Upper lobe of left lung (tissue), 6 donors: ENCODE measurements around the gene NHSL1. TPM values are rescaled to one million over a fixed set of nuclear protein-coding genes. Genes with fewer than 3 reads are reported as not detected.
A peak's percentile ranks its signal among the peaks of the same experiment; 100 is the strongest.

Experiments
- ATAC-seq, 2 donors: fragments of 200-7000 bp; cut with Tn5 transposase; one replicate each; pipeline ENCODE4 v1.9.1; 2022; ENCODE audit warnings: mild to moderate bottlenecking in 2 of 2, moderate library complexity in 2 of 2; ENCODE audit not compliant: low FRiP score in 2 of 2
- DNase-seq, 2 donors: peaks; one replicate each; pipeline ENCODE4 v3.0.0-alpha.2; 2019 to 2020
- H3K27ac ChIP-seq, 4 donors: fragments of 200-600 bp; sonication (generic); one replicate each; pipeline ENCODE4 v1.5.1; 2016 to 2019
- H3K27me3 ChIP-seq, 4 donors: fragments of 200-600 bp; sonication (generic); one replicate each; pipeline ENCODE4 v1.5.1; 2017 to 2019
- H3K36me3 ChIP-seq, 4 donors: fragments of 200-600 bp; sonication (generic); one replicate each; pipeline ENCODE4 v1.5.1; 2016 to 2019
- H3K4me1 ChIP-seq, 4 donors: fragments of 200-600 bp; sonication (generic); one replicate each; pipeline ENCODE4 v1.5.1; 2018 to 2019
- H3K4me3 ChIP-seq, 4 donors: fragments of 200-600 bp; sonication (generic); one replicate each; pipeline ENCODE4 v1.5.1; 2017 to 2019; ENCODE audit warnings: mild to moderate bottlenecking in 2 of 4, moderate library complexity in 1 of 4
- H3K9me3 ChIP-seq, 4 donors: fragments of 200-600 bp; sonication (generic); one replicate each; pipeline ENCODE4 v1.5.1; 2018 to 2019
- EP300 ChIP-seq, 4 donors: sonication (generic); formaldehyde crosslinking; IDR thresholded peaks; one replicate each; pipeline ENCODE4 v1.5.1; 2017; ENCODE audit warnings: antibody characterized with exemption in 4 of 4, control low read depth in 2 of 4
- POLR2A ChIP-seq, 4 donors: fragments of 450-650 bp; IDR thresholded peaks; one replicate each; pipeline ENCODE4 v1.5.1; 2016 to 2017; ENCODE audit warnings: antibody characterized with exemption in 4 of 4, mild to moderate bottlenecking in 2 of 4
- POLR2AphosphoS5 ChIP-seq, 2 donors: sonication (generic); formaldehyde crosslinking; IDR thresholded peaks; one replicate each; pipeline ENCODE4 v1.5.1; 2017; ENCODE audit warnings: antibody characterized with exemption in 2 of 2
- WGBS, 2 donors: methylation state at CpG; one replicate each; pipeline ENCODE4 v1.1.5; 2017 to 2018; 5-methylcytosine and 5-hydroxymethylcytosine counted together
- total RNA-seq, 6 donors: library from RNA; depleted of rRNA in 4 of 6; stranded (reverse); fragments of >200 nt in 4 of 6; gene quantifications; one replicate each; pipeline versions ENCODE4 v1.1.0 to v1.2.1, GENCODE V29; 2016 to 2021
- TF ChIP-seq, protein P1 (sequence below), 6 experiments: fragments of 450-650 bp in 4 of 6; fragments of 200-600 bp in 2 of 6; sonication (generic) in 2 of 6; IDR thresholded peaks; one replicate each; pipeline ENCODE4 v1.5.1; 2016 to 2019; ENCODE audit warnings: antibody characterized with exemption in 6 of 6
- donor health status: DM: no; HTN: no; CAD: no; lungs with moderate emphysema.
- donor health status: DM: no; HTN: yes; CAD: no; lungs with severe emphysema.

Gene NHSL1
- total RNA-seq, 6 donors from 2014 or later = 37.3 to 80.2 (median 56.6) TPM

DNA sequence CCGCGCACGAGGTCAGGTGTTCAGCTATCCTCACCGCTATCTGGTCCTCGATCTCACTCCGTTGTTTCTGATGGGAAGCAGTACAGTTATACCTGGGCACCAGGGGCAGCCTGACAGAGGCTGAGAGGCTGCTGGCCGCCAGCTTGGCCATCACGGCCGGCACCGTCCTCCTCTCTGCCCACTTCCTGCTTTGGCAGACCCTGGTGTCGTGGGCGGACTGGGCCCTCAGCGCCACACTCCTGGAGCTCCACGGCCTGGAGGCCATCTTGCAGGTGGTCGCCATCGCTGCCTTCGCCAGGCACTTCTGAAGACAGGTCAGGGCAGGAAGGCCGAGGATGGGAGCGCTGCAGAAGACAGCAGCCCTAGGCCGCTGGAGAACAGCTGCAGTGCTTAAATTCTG is 35.2 kb downstream of the NHSL1 start:
- Histone ChIP-seq H3K4me1 (no peaks in the 10 kb centered on the region), H3K27me3 (no peaks in the 10 kb centered on the region), H3K9me3 (no peaks in the 10 kb centered on the region), H3K4me3 (no peak overlapping the region), H3K36me3 (peaks cover 0 to 13% (median 6%) of the 10 kb centered on the region in 4 donors), H3K27ac (no peak overlapping the region)
- DNase-seq (peak in 1 of 2 donors; percentile 64), ATAC-seq (peak in 1 of 2 donors; percentile 34)
- no peak for TF ChIP-seq POLR2A (IDR thresholded peaks at IDR 0.05)
- 90 to 94% methylated on average over 9 to 20 of the region's 20 CpGs for WGBS, 2 donors

DNA sequence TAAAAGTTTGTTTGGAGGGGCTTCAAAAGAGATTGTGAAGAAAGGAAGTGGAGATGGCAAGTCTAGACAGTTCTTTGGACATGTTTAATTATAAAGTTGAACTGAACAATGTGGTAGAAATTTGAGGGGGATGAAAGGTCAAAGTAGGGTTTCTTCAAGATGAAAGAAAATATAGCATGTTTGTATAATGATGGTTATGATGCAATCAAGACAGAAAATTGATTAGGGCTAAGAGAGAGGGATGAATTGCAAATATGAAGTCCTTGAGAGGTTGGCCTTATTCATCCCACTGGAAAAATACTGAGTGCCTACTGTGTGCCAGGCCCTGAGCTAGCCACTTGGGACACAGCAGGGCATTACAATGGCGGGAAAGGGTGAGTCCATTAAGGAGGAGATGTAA is 37.6 kb downstream of the NHSL1 start:
- Histone ChIP-seq H3K27ac (no peak overlapping the region), H3K4me3 (no peak overlapping the region), H3K27me3 (no peaks in the 10 kb centered on the region), H3K4me1 (peaks cover 0 to under 1% (median 0%) of the 10 kb centered on the region in 4 donors), H3K9me3 (no peaks in the 10 kb centered on the region), H3K36me3 (peaks cover 0 to 9% (median 6%) of the 10 kb centered on the region in 4 donors)
- TF ChIP-seq EP300 (IDR thresholded peaks at IDR 0.05) (no peak), POLR2AphosphoS5 (IDR thresholded peaks at IDR 0.05) (no peak), POLR2A (IDR thresholded peaks at IDR 0.05) (no peak)
- TF ChIP-seq, protein P1, sequence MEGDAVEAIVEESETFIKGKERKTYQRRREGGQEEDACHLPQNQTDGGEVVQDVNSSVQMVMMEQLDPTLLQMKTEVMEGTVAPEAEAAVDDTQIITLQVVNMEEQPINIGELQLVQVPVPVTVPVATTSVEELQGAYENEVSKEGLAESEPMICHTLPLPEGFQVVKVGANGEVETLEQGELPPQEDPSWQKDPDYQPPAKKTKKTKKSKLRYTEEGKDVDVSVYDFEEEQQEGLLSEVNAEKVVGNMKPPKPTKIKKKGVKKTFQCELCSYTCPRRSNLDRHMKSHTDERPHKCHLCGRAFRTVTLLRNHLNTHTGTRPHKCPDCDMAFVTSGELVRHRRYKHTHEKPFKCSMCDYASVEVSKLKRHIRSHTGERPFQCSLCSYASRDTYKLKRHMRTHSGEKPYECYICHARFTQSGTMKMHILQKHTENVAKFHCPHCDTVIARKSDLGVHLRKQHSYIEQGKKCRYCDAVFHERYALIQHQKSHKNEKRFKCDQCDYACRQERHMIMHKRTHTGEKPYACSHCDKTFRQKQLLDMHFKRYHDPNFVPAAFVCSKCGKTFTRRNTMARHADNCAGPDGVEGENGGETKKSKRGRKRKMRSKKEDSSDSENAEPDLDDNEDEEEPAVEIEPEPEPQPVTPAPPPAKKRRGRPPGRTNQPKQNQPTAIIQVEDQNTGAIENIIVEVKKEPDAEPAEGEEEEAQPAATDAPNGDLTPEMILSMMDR (IDR thresholded peaks at IDR 0.05) = no peak
- ATAC-seq (no peak), DNase-seq (no peak)
- 95 to 97% methylated on average over 1 of the region's 1 CpG for WGBS, 2 donors

DNA sequence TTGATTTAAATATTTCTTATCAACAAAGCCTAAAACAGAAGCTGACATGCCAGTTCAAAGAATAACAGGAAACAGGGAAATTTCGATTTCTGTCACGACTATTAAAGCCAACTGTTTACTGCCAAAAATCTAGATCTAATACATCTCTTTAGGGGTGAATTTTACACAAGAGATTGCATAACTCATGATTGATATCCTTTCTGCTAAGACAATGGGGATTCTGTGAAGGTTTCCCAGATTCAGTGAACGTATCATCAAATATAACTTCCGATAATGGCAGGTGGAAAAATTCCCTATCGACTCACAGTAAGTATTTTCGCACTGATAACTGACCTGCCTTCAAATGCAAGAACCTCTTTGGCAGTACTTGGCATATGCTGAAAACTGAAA is 42.9 kb downstream of the NHSL1 start:
- Histone ChIP-seq H3K4me3 (no peak overlapping the region), H3K27ac (no peak overlapping the region), H3K36me3 (no peaks in the 10 kb centered on the region), H3K9me3 (no peaks in the 10 kb centered on the region), H3K27me3 (no peaks in the 10 kb centered on the region), H3K4me1 (peaks cover 0 to 15% (median 8%) of the 10 kb centered on the region in 4 donors)
- TF ChIP-seq POLR2A (IDR thresholded peaks at IDR 0.05) (no peak), EP300 (IDR thresholded peaks at IDR 0.05) (no peak), POLR2AphosphoS5 (IDR thresholded peaks at IDR 0.05) (no peak)
- TF ChIP-seq, protein P1 (IDR thresholded peaks at IDR 0.05) = no peak
- DNase-seq (no peak), ATAC-seq (no peak)
- 47 to 59% methylated on average over 6 of the region's 6 CpGs for WGBS, 2 donors

DNA sequence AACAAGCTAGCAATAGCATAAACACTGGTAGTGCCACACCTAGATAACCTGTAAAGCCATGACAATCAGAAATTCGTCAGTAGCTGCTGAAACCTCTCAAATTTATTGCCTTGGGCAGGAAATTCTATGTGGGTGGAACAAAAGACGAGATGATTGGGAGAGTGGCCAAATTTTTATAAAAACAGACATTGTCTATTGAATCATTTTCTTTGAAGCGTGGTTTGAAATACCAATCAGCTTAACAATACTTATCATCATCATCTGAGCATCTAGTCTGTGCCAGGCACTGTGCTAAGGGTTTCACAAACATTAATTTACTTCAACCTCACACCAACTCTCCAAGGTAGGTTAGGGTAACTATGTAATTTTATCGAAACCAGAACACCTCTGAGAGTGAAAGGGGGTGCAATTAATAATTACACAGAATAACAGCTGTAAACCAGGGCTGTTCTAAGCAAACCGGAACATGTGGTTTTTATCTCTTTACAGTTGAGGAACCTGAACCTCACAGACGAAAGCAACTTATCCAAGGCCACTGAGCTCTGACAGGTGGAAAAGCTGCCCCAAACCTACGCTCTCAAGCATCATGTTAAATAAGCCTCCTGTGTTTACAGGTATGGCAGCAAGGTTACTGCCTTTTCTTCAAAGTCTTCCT is 43.4 kb downstream of the NHSL1 start:
- H3K4me1 ChIP-seq = peaks cover 0 to 15% (median 8%) of the 10 kb centered on the region in 4 donors
- 34 to 46% methylated on average over 7 of the region's 7 CpGs for WGBS, 2 donors
- no peaks in the 10 kb centered on the region for H3K9me3 ChIP-seq
- no peak for DNase-seq
- peak in 1 of 2 donors; percentile 54 for ATAC-seq
- TF ChIP-seq POLR2AphosphoS5 (IDR thresholded peaks at IDR 0.05) (no peak), POLR2A (IDR thresholded peaks at IDR 0.05) (no peak), EP300 (IDR thresholded peaks at IDR 0.05) (no peak)
- TF ChIP-seq, protein P1 (IDR thresholded peaks at IDR 0.05) = no peak
- H3K27ac ChIP-seq = peak overlapping the region in 2 of 4 donors; percentile 3 to 36
- no peaks in the 10 kb centered on the region for H3K27me3 ChIP-seq
- no peaks in the 10 kb centered on the region for H3K36me3 ChIP-seq
- peak overlapping the region in 1 of 4 donors; percentile 3 for H3K4me3 ChIP-seq

DNA sequence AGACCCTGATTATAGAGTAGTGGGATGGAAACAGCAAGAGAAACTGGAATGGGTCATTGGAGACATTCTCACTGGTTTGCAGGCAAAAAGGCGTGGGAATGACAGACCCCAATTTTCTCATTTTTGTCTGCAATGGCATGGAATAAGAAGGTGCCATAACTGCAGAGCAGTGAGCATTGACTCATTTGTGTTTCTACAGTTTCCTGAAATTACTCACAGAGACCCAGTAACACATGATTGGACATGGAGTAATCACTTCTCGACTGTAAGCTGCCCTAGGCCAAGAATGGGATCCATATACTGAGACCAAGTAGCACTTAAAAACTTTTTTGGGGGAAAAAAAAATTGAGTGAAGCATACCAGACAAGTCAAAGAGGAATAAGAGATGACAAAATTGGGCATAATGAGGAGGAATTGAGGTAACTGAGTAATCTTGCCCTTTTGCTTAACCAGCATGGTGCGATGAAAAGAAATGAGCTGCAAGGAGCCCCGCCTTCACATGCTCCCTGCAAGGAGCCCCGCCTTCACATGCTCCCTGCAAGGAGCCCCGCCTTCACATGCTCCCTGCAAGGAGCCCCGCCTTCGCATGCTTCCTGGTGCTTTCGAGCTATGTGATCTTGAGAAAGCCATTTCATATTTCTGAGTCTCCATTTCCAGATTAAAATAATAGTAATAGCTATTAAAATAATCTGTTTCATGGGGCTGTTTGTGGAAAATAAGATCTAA is 44.1 kb downstream of the NHSL1 start:
- no peaks in the 10 kb centered on the region for H3K36me3 ChIP-seq
- ATAC-seq = peak in 1 of 2 donors; percentile 81
- no peaks in the 10 kb centered on the region for H3K27me3 ChIP-seq
- DNase-seq = peak; percentile 17 to 80
- peaks cover 0 to 15% (median 8%) of the 10 kb centered on the region in 4 donors for H3K4me1 ChIP-seq
- H3K9me3 ChIP-seq = no peaks in the 10 kb centered on the region
- TF ChIP-seq EP300 (IDR thresholded peaks at IDR 0.05) (no peak), POLR2A (IDR thresholded peaks at IDR 0.05) (no peak)
- WGBS, 2 donors = 39 to 40% methylated on average over 9 of the region's 9 CpGs
- H3K4me3 ChIP-seq = peak overlapping the region in 1 of 4 donors; percentile 3
- peak overlapping the region in 1 of 4 donors; percentile 36 for H3K27ac ChIP-seq
